HL-60/S4 treated with retinoic acid at 250 ng/mL for 4 days and 3 days (cell line): Measurements from ENCODE around the gene SIGLEC10.
"Not testable (repeated sequence)": the region's sequence is repeated elsewhere in the genome, so short reads cannot be mapped to it uniquely, and the experiment has no call there.

Experiments
- in situ Hi-C: fragments of 300-500 bp; cut with MboI; formaldehyde crosslinking; loops from 2 replicates; pipeline ENCODE4 v1.7.0; 2022; ENCODE audit warnings: low sequenced_read_pairs

SIGLEC10 gene

GRCh38 chr19:51399231-51399630, 18.2 kb downstream of the SIGLEC10 start:
- in situ Hi-C loops = no loop called here

GRCh38 chr19:51398096-51398704, 19.2 kb downstream of the SIGLEC10 start:
- in situ Hi-C loops = no loop called here

- in situ Hi-C loops = not testable (repeated sequence)
Measured at GRCh38 chr19:51397453-51397852, 20.0 kb downstream of the SIGLEC10 start.

GRCh38 chr19:51396175-51396574, 21.3 kb downstream of the SIGLEC10 start:
- in situ Hi-C loops = no loop called here

- in situ Hi-C loops = no loop called here
Measured at GRCh38 chr19:51394050-51394836, 23.2 kb downstream of the SIGLEC10 start.

- in situ Hi-C loops = no loop called here
Measured at GRCh38 chr19:51392701-51393100, 24.7 kb downstream of the SIGLEC10 start.

- in situ Hi-C loops = no loop called here
Measured at GRCh38 chr19:51391073-51391611, 26.3 kb downstream of the SIGLEC10 start.

- in situ Hi-C loops = no loop called here
Measured at GRCh38 chr19:51389143-51389542, 28.3 kb downstream of the SIGLEC10 start.

GRCh38 chr19:51387924-51388389, 29.5 kb downstream of the SIGLEC10 start, which contains the start of gene LIM2:
LIM2 (minus strand) TSS chr19:51387974; CDS start chr19:51387443, 531 bp downstream.
- in situ Hi-C loops = no loop called here

- in situ Hi-C loops = no loop called here
Measured at GRCh38 chr19:51386882-51387520, 30.4 kb downstream of the SIGLEC10 start.

GRCh38 chr19:51382004-51382403, 35.4 kb downstream of the SIGLEC10 start:
- in situ Hi-C loops = no loop called here

GRCh38 chr19:51380379-51380778, 37.1 kb downstream of the SIGLEC10 start:
- in situ Hi-C loops = no loop called here

GRCh38 chr19:51377422-51377821, 40.0 kb downstream of the SIGLEC10 start:
- in situ Hi-C loops = no loop called here

- in situ Hi-C loops = no loop called here
Measured at GRCh38 chr19:51375504-51376221, 41.8 kb downstream of the SIGLEC10 start.

- in situ Hi-C loops = no loop called here
Measured at GRCh38 chr19:51372649-51373504, 44.6 kb downstream of the SIGLEC10 start, which contains the start of gene NKG7. NKG7 (minus strand) TSS chr19:51372654; CDS start chr19:51372535, 119 bp downstream.

- in situ Hi-C loops = no loop called here
Measured at GRCh38 chr19:51372021-51372648, 45.3 kb downstream of the SIGLEC10 start.

- in situ Hi-C loops = no loop called here
Measured at GRCh38 chr19:51371186-51371690, 46.2 kb downstream of the SIGLEC10 start.

- in situ Hi-C loops = no loop called here
Measured at GRCh38 chr19:51370230-51370629, 47.2 kb downstream of the SIGLEC10 start.
